Immature natural killer cell (primary cell): Measurements from ENCODE around the gene RRAD. TPM values are rescaled to one million over a fixed set of nuclear protein-coding genes. Genes with fewer than 3 reads are reported as not detected.
"Not testable (repeated sequence)": the region's sequence is repeated elsewhere in the genome, so short reads cannot be mapped to it uniquely, and the experiment has no call there.

Source experiments
- DNase-seq, 3 donors: peaks; one replicate each; pipeline ENCODE4 v3.0.0; 2022; ENCODE audit warnings: mixed read lengths in 1 of 3
- H3K27ac Mint-ChIP-seq, 6 donors: one replicate each; pipeline ENCODE4 v1.8.0; 2020; ENCODE audit warnings: mixed read lengths in 6 of 6, mild to moderate bottlenecking in 5 of 6, inconsistent platforms in 4 of 6, moderate library complexity in 3 of 6
- H3K27me3 Mint-ChIP-seq, 3 donors: one replicate each; pipeline ENCODE4 v1.8.0; 2020 to 2021; ENCODE audit warnings: low read depth in 3 of 3, mild to moderate bottlenecking in 3 of 3, mixed read lengths in 3 of 3, moderate library complexity in 3 of 3, inconsistent platforms in 1 of 3
- H3K36me3 Mint-ChIP-seq, 3 donors: one replicate each; pipeline ENCODE4 v1.8.0; 2020; ENCODE audit warnings: mixed read lengths in 3 of 3, inconsistent platforms in 2 of 3, mild to moderate bottlenecking in 2 of 3
- H3K4me1 Mint-ChIP-seq, 2 donors: one replicate each; pipeline ENCODE4 v1.8.0; 2020; ENCODE audit warnings: inconsistent platforms in 2 of 2, mild to moderate bottlenecking in 2 of 2, mixed read lengths in 2 of 2, moderate library complexity in 1 of 2
- H3K4me3 Mint-ChIP-seq, 5 donors: one replicate each; pipeline ENCODE4 v1.8.0; 2020; ENCODE audit warnings: mild to moderate bottlenecking in 5 of 5, mixed read lengths in 5 of 5, inconsistent platforms in 3 of 5, moderate library complexity in 3 of 5
- H3K9me3 Mint-ChIP-seq, 6 donors: one replicate each; pipeline ENCODE4 v1.8.0; 2020; ENCODE audit warnings: mild to moderate bottlenecking in 6 of 6, mixed read lengths in 6 of 6, inconsistent platforms in 4 of 6, moderate library complexity in 3 of 6
- polyA plus RNA-seq, 3 donors: library from polyadenylated mRNA; unstranded; fragments of 300-500 nt; fragmentation: Illumina TruSeq; gene quantifications; one replicate each; pipeline ENCODE4 v1.2.3, GENCODE V29; 2021

Gene RRAD, protein sequence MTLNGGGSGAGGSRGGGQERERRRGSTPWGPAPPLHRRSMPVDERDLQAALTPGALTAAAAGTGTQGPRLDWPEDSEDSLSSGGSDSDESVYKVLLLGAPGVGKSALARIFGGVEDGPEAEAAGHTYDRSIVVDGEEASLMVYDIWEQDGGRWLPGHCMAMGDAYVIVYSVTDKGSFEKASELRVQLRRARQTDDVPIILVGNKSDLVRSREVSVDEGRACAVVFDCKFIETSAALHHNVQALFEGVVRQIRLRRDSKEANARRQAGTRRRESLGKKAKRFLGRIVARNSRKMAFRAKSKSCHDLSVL
- not detected for polyA plus RNA-seq

DNA sequence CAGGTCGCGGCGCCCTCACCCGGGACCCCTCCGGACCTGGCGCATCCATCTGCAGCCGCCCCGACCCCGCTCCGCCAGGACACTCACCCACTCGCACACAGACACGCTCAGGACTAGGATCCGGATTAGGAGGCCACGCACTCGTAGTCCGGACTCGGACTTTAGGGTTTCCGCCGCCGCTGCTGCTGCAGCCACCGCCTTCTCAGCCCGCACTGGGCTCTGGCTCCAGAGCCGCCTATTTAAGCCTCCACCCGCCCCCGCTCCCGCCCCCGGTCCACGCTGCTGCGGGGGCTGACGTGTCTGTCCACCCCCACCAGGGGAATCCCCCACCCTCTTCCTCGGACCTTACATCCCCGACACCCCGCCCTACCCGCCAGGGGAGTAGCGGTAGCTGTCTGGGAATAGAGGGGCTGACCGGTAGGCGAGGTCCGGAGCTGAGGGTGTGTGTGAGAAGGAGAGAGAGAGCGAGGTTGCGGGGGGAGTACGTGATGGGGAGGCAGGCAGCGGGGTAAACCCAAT, at the start of gene RRAD:
RRAD (minus strand) TSS at position 214 of the 519 bp plus-strand sequence. CDS start 356 bp downstream, outside the sequence.
- no peaks in the 10 kb centered on the region for H3K9me3 Mint-ChIP-seq
- peaks cover 0 to 12% of the 10 kb centered on the region in 2 donors for H3K4me1 Mint-ChIP-seq
- H3K36me3 Mint-ChIP-seq = no peaks in the 10 kb centered on the region
- peaks cover 1 to 16% (median 9%) of the 10 kb centered on the region in 3 donors for H3K27me3 Mint-ChIP-seq
- DNase-seq = peak; percentile 18 to 48 (median 32)
- H3K4me3 Mint-ChIP-seq = peak within 1 kb of the TSS; percentile 71 to 85 (median 79)
- peak within 1 kb of the TSS in 2 of 6 donors; percentile 40 to 53 for H3K27ac Mint-ChIP-seq

DNA sequence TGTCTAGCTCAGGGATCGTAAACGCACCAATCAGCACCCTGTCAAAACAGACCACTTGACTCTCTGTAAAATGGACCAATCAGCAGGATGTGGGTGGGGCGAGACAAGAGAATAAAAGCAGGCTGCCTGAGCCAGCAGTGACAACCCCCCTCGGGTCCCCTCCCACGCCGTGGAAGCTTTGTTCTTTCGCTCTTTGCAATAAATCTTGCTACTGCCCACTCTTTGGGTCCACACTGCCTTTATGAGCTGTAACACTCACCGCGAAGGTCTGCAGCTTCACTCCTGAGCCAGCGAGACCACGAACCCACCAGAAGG, 49.6 kb upstream of the RRAD start:
- peak overlapping the region in 1 of 6 donors; percentile 33 for H3K27ac Mint-ChIP-seq
- peak in 1 of 3 donors; percentile 6 for DNase-seq
- H3K4me3 Mint-ChIP-seq = peak overlapping the region in 4 of 5 donors; percentile 30 to 83 (median 53)

DNA sequence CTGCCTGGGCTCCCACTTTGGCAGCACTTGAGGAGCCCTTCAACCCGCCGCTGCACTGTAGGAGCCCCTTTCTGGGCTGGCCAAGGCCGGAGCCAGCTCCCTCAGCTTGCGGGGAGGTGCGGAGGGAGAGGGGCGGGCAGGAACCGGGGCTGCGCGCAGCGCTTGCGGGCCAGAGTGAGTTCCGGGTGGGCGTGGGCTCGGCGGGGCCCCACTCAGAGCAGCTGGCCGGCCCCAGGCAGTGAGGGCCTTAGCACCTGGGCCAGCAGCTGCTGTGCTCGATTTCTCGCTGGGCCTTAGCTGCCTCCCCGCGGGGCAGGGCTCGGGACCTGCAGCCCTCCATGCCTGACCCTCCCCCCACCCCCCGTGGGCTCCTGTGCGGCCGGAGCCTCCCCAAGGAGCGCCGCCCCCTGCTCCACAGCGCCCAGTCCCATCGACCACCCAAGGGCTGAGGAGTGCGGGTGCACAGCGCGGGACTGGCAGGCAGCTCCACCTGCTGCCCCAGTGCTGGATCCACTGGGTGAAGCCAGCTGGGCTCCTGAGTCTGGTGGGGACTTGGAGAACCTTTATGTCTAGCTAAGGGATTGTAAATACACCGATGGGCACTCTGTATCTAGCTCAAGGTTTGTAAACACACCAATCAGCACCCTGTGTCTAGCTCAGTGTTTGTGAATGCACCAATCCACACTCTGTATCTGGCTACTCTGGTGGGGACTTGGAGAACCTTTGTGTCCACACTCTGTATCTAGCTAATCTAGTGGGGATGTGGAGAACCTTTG, 49.0 kb upstream of the RRAD start:
- H3K27ac Mint-ChIP-seq = not testable (repeated sequence)

More for the DNA sequence above, 49.6 kb upstream of the RRAD start:
- not testable (repeated sequence) for H3K4me1 Mint-ChIP-seq, H3K27me3 Mint-ChIP-seq, H3K9me3 Mint-ChIP-seq, H3K36me3 Mint-ChIP-seq

DNA sequence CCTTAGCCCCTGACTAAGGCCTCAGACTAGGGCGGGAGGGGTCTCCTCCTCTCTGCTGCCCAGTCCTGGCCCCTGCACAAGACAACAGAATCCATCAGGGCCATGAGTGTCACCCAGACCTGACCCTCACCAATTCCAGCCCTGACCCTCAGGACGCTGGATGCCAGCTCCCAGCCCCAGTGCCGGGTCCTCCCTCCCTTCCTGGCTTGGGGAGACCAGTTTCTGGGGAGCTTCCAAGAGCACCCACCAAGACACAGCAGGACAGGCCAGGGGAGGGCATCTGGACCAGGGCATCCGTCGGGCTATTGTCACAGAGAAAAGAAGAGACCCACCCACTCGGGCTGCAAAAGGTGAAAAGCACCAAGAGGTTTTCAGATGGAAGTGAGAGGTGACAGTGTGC, 48.4 kb upstream of the RRAD start:
- DNase-seq = no peak
- Mint-ChIP-seq H3K27me3 (peaks cover 2 to 7% (median 2%) of the 10 kb centered on the region in 3 donors), H3K27ac (no peak overlapping the region), H3K9me3 (no peaks in the 10 kb centered on the region), H3K36me3 (no peaks in the 10 kb centered on the region), H3K4me3 (no peak overlapping the region), H3K4me1 (no peaks in the 10 kb centered on the region)

More for the DNA sequence above, 49.0 kb upstream of the RRAD start:
- H3K4me3 Mint-ChIP-seq = peak overlapping the region in 2 of 5 donors; percentile 30 to 83
- H3K36me3 Mint-ChIP-seq, H3K27me3 Mint-ChIP-seq, H3K9me3 Mint-ChIP-seq, DNase-seq, H3K4me1 Mint-ChIP-seq: not testable (repeated sequence)

DNA sequence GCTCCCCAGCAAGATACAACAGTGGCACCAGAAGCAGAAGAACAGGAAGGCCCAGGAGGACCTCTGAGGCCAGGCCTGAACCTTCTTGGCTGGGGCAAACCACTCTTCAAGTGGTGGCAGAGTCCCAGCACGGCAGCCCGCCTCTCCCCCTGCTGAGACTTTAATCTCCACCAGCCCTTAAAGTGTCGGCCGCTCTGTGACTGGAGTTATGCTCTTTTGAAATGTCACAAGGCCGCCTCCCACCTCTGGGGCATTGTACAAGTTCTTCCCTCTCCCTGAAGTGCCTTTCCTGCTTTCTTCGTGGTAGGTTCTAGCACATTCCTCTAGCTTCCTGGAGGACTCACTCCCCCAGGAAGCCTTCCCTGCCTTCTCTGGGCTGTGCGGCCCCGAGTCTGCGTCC, 47.6 kb upstream of the RRAD start:
- H3K9me3 Mint-ChIP-seq = no peaks in the 10 kb centered on the region
- DNase-seq = no peak
- no peaks in the 10 kb centered on the region for H3K36me3 Mint-ChIP-seq
- no peak overlapping the region for H3K27ac Mint-ChIP-seq
- H3K4me3 Mint-ChIP-seq = no peak overlapping the region
- peaks cover 2 to 7% (median 2%) of the 10 kb centered on the region in 3 donors for H3K27me3 Mint-ChIP-seq
- no peaks in the 10 kb centered on the region for H3K4me1 Mint-ChIP-seq

DNA sequence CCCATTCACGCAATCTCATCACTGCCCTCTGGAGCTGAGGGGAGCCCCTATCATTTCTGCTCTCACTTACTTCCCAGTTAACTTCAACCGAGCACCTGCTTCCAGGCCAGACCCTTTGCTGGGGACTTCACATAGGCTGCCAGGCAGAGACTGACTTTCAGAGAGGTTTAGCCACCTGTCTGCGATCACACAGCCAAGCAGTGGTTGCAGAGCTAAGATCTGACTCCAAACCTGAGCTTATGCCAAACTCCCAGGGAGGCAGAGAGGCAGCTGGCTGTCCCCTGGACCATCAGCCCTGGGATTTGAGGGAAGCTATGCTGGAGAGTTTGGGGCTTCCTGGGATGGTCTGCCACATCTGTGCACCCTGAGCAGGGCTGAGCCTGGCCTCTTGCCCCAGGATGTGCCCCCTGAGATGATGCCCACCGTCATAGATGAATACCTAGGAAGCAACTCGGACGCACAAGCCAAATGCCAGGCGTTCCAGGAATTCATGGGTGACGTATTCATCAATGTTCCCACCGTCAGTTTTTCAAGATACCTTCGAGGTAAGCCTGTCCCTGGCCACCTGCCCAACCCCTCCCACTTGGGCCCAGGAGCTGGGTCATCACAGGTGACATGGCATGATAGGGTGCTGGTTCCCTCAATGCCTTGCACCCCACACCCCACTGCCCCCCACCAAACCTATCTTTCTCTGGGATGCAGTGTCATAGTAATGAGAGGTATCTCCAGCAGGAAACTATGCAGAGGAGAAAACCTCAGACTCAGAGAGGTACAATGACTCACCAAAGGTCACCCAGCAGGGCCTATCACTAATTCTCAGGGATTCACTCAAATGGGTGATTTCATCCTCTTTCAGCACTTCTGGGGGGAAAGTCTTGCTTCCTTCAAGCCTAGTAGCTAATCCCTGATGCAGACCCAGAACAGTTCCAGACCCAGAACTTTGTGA, 45.7 kb upstream of the RRAD start:
- no peaks in the 10 kb centered on the region for H3K9me3 Mint-ChIP-seq

DNA sequence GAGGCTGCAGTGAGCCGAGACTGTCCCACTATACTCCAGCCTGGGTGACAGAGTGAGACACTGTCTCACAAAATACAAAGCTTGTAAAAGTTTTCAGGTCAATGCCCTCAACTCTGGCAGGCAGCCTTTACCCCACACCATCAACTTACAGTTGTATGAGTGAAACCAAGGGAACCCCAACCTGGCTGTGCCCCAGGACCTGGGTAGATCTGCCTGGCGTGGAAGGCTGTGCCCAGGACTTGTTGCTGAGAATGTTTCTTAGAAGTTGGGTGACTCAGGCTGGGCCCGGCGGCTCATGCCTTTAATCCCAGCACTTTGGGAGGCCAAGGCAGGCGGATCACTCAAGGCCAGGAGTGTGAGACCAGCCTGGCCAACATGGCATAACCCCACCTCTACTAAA, 43.5 kb upstream of the RRAD start:
- Mint-ChIP-seq H3K27me3 (peaks cover 3 to 5% (median 4%) of the 10 kb centered on the region in 3 donors), H3K4me3 (no peak overlapping the region), H3K27ac (no peak overlapping the region)

More for the DNA sequence above, 45.7 kb upstream of the RRAD start:
- Mint-ChIP-seq H3K27ac (no peak overlapping the region), H3K27me3 (peaks cover 2 to 10% (median 3%) of the 10 kb centered on the region in 3 donors), H3K36me3 (no peaks in the 10 kb centered on the region), H3K4me3 (no peak overlapping the region), H3K4me1 (no peaks in the 10 kb centered on the region)
- no peak for DNase-seq

DNA sequence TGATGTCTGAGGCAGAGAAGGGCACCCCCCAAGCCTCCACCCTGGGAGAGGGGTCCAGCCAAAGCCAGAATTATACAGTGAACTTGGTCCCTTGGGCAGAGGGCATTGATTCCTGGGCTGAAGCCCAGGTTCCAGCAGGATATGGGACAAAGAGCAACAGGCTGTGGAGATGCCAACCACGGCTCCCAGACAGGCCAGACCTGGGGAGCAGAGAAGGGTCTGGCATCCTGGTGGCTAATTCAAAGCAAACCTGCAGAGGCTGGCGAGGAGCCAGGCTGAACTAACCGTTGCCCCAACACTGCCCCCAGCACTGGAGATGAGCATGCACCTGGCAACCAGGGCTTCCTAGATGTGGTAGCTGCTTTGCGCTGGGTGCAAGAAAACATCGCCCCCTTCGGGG, 38.7 kb upstream of the RRAD start:
- Mint-ChIP-seq H3K27me3 (peaks cover 2 to 6% (median 3%) of the 10 kb centered on the region in 3 donors), H3K27ac (no peak overlapping the region), H3K9me3 (no peaks in the 10 kb centered on the region), H3K4me1 (no peaks in the 10 kb centered on the region), H3K36me3 (no peaks in the 10 kb centered on the region), H3K4me3 (no peak overlapping the region)
- no peak for DNase-seq

More for the DNA sequence above, 43.5 kb upstream of the RRAD start:
- Mint-ChIP-seq H3K36me3 (no peaks in the 10 kb centered on the region), H3K9me3 (no peaks in the 10 kb centered on the region), H3K4me1 (no peaks in the 10 kb centered on the region)
- no peak for DNase-seq

DNA sequence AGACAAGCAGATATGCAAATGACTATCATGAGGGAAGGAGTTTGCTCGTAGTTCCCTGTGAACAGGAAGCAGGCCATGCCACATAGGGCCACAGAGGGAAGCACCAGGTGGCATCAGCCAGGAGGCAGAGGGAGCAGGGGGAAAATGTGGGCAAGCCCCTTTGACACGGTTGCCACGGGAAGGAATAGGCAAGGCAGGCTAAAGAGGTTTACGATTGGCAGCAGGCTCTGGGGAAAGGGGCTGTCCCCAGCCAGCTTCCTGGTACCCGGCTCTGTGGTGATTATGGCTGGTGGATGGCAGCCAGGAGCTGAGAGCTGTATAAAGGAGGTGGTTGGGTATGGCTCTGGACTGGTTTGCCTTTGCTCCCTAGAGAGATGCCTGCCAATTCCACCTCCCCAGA, 36.6 kb upstream of the RRAD start:
- no peaks in the 10 kb centered on the region for H3K9me3 Mint-ChIP-seq
- peak overlapping the region in 1 of 6 donors; percentile 55 for H3K27ac Mint-ChIP-seq
- H3K4me3 Mint-ChIP-seq = no peak overlapping the region
- no peaks in the 10 kb centered on the region for H3K4me1 Mint-ChIP-seq
- peaks cover 0 to 5% (median 3%) of the 10 kb centered on the region in 3 donors for H3K27me3 Mint-ChIP-seq
- H3K36me3 Mint-ChIP-seq = no peaks in the 10 kb centered on the region
- DNase-seq = no peak

DNA sequence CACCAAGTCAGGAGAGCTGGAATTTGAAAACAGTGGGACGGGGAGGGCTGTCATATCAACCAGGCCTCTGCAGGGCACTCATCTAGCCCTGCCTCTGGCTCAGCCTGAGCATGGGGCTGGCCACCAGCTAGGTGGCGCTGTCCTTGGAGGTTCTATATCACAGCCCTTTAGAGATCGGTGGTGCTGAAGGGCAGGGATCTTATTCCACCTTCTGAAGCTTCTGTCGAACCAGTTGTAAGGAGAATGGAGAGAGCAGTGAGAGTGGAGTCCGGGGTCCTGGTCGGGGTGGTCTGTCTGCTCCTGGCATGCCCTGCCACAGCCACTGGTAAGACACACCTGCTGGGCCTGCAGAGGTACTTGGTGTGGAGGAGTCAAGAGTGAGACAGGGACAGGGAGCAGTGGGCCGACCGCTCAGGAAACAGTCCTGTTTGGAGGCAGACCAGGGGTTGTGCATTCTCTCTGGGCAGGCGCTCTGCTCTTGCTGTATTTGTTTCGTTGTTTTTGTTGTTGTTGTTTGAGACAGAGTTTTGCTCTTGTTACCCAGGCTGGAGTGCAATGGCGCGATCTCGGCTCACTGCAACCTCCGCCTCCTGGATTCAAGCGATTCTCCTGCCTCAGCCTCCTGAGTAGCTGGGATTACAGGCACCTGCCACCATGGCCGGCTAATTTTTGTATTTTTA, 35.9 kb upstream of the RRAD start, which contains the start of gene CES3:
CES3 (plus strand) TSS at position 202 of the 680 bp plus-strand sequence; CDS start at position 244, 42 bp downstream.
- H3K27ac Mint-ChIP-seq = peak within 1 kb of the TSS in 1 of 6 donors; percentile 55
- peak in 1 of 3 donors; percentile 30 for DNase-seq
- no peak within 1 kb of the TSS for H3K4me3 Mint-ChIP-seq

DNA sequence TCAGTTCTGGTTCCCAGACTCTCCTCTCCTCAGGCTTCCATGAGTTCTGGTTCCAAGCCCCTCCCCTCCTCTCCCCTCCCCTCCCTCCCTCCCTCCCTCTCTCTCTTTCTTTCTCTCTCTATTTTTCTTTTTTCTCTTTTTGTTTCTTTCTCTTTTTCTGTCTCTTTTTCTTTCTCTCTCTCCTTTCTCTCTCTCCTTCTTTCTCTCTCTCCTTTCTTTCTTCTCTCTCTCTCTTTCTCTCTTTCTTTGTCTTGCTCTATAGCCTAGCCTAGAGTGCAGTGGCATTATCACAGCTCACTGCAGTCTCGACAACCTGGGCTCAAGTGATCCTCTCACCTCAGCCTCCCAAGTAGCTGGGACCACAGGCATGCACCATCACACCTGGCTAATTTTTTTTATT, 34.9 kb upstream of the RRAD start:
- H3K27me3 Mint-ChIP-seq = peaks cover 0 to 7% (median 1%) of the 10 kb centered on the region in 3 donors
- H3K27ac Mint-ChIP-seq = no peak overlapping the region
- H3K4me3 Mint-ChIP-seq = no peak overlapping the region
- no peaks in the 10 kb centered on the region for H3K9me3 Mint-ChIP-seq
- DNase-seq = no peak
- H3K36me3 Mint-ChIP-seq = no peaks in the 10 kb centered on the region
- H3K4me1 Mint-ChIP-seq = no peaks in the 10 kb centered on the region

More for the DNA sequence above, 35.9 kb upstream of the RRAD start, which contains the start of gene CES3:
- no peaks in the 10 kb centered on the region for H3K36me3 Mint-ChIP-seq
- no peaks in the 10 kb centered on the region for H3K4me1 Mint-ChIP-seq
- H3K9me3 Mint-ChIP-seq = no peaks in the 10 kb centered on the region
- H3K27me3 Mint-ChIP-seq = peaks cover 0 to 7% (median 1%) of the 10 kb centered on the region in 3 donors

DNA sequence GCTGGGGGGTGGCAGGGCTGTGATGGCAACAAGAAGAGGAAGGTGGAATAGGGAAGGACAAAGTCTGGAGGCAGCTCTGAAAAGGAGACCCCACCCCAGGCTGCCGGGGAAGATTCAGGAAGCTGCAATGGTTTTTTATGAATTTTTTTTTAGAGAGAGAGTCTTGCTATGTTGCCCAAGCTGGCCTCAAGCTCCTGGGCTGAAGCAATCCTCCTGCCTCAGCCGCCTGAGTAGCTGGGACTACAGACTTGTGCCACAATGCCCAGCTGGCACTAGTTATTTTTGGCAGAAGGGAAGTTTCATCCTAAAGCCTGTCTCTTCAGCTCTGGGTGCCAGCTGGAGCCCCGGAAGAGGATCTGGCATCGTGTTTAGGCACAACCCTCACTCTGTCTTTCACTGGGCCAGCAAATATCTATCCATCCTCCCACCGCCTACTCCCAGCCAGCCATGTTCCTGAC, 34.4 kb upstream of the RRAD start:
- H3K4me3 Mint-ChIP-seq = no peak overlapping the region
- H3K9me3 Mint-ChIP-seq = no peaks in the 10 kb centered on the region
- DNase-seq = no peak
- peak overlapping the region in 1 of 6 donors; percentile 15 for H3K27ac Mint-ChIP-seq
- peaks cover 0 to 4% (median 1%) of the 10 kb centered on the region in 3 donors for H3K27me3 Mint-ChIP-seq
- H3K36me3 Mint-ChIP-seq = no peaks in the 10 kb centered on the region
- H3K4me1 Mint-ChIP-seq = no peaks in the 10 kb centered on the region
